Sigmoid colon (tissue), 7 donors: ENCODE data around the gene NSMCE3. TPM values are rescaled to one million over a fixed set of nuclear protein-coding genes. Genes with fewer than 3 reads are reported as not detected.

Source experiments
- DNase-seq: peaks from one replicate; pipeline ENCODE4 v3.0.0-alpha.2; 2019
- H3K27ac ChIP-seq, 4 donors: fragments of 200-600 bp; sonication (generic); one replicate each; pipeline ENCODE4 v1.5.1; 2016 to 2019; ENCODE audit warnings: mild to moderate bottlenecking in 1 of 4
- H3K27me3 ChIP-seq, 3 donors: fragments of 200-600 bp; sonication (generic); one replicate each; pipeline ENCODE4 v1.5.1; 2019; ENCODE audit warnings: mild to moderate bottlenecking in 1 of 3
- H3K36me3 ChIP-seq, 4 donors: fragments of 200-600 bp; sonication (generic); one replicate each; pipeline ENCODE4 v1.5.1; 2016 to 2019
- H3K4me1 ChIP-seq, 4 donors: fragments of 200-600 bp; sonication (generic); one replicate each; pipeline ENCODE4 v1.5.1; 2017 to 2019
- H3K4me3 ChIP-seq, 4 donors: fragments of 200-600 bp; sonication (generic); one replicate each; pipeline ENCODE4 v1.5.1; 2017 to 2019; ENCODE audit warnings: mild to moderate bottlenecking in 2 of 4, moderate library complexity in 1 of 4
- H3K9me3 ChIP-seq, 4 donors: fragments of 200-600 bp in 3 of 4; sonication (generic) in 3 of 4; one replicate each; pipeline versions ENCODE4 v1.5.1 to v1.6.1; 2013 to 2019
- CTCF ChIP-seq, 4 experiments: fragments of 450-650 bp in 3 of 4; fragments of 200-600 bp in 1 of 4; IDR thresholded peaks; one replicate each; pipeline ENCODE4 v1.5.1; 2016 to 2019; ENCODE audit warnings: antibody characterized with exemption in 4 of 4, mild to moderate bottlenecking in 3 of 4, moderate library complexity in 2 of 4
- EP300 ChIP-seq, 4 donors: sonication (generic); formaldehyde crosslinking; IDR thresholded peaks; one replicate each; pipeline ENCODE4 v1.6.1; 2017; ENCODE audit warnings: antibody characterized with exemption in 4 of 4
- POLR2A ChIP-seq, 2 donors: fragments of 450-650 bp; IDR thresholded peaks; one replicate each; pipeline ENCODE4 v1.6.1; 2016; ENCODE audit warnings: antibody characterized with exemption in 2 of 2, mild to moderate bottlenecking in 2 of 2, moderate library complexity in 2 of 2
- POLR2AphosphoS5 ChIP-seq, 4 donors: sonication (generic); formaldehyde crosslinking; IDR thresholded peaks; one replicate each; pipeline ENCODE4 v1.6.1; 2017; ENCODE audit warnings: antibody characterized with exemption in 4 of 4
- WGBS, 2 donors: extraction: QIAGEN DNeasy Blood & Tissue Kit; methylation state at CpG; one replicate each; pipeline ENCODE4 v1.1.7; 2013; 5-methylcytosine and 5-hydroxymethylcytosine counted together
- intact Hi-C: fragments of 100-400 bp; cut with DNase I; formaldehyde crosslinking; loops from one replicate; pipeline ENCODE4 v1.15.1; 2023
- polyA plus RNA-seq, 3 donors: library from polyadenylated mRNA; stranded (reverse); fragments of 200-250 nt; gene quantifications; one replicate each; pipeline ENCODE4 v1.2.3, GENCODE V29; 2013
- total RNA-seq, 4 donors: library from RNA; depleted of rRNA; stranded (reverse); fragments of >200 nt; gene quantifications; one replicate each; pipeline ENCODE4 v1.1.0, GENCODE V29; 2016
- donor health status: healthy with polysubstance abuse.
- donor health status: Bipolar disorder and iron deficiency.
- donor health status: healthy.

The NSMCE3 gene
- total and polyA plus RNA-seq, 7 donors = 1.2 to 12.8 (median 7.8) TPM

GRCh38 chr15:29294732-29295325 lies 25.2 kb upstream of the NSMCE3 start:
- no peak overlapping the region for H3K27ac ChIP-seq
- intact Hi-C loops = no loop called here
- no peaks in the 10 kb centered on the region for H3K36me3 ChIP-seq

GRCh38 chr15:29291067-29291845 lies 21.6 kb upstream of the NSMCE3 start:
- DNase-seq = no peak
- Histone ChIP-seq H3K27me3 (no peaks in the 10 kb centered on the region), H3K4me1 (peaks cover 0 to 9% (median 0%) of the 10 kb centered on the region in 4 donors), H3K9me3 (peaks cover 0 to 3% (median 0%) of the 10 kb centered on the region in 4 donors), H3K27ac (no peak overlapping the region), H3K4me3 (no peak overlapping the region), H3K36me3 (no peaks in the 10 kb centered on the region)
- WGBS, 2 donors = 82 to 85% methylated on average over 5 of the region's 5 CpGs
- intact Hi-C loops = no loop called here
- TF ChIP-seq POLR2A (IDR thresholded peaks at IDR 0.05) (no peak), CTCF (IDR thresholded peaks at IDR 0.05) (no peak), POLR2AphosphoS5 (IDR thresholded peaks at IDR 0.05) (no peak)

More at GRCh38 chr15:29294732-29295325, 25.2 kb upstream of the NSMCE3 start:
- Histone ChIP-seq H3K4me3 (no peak overlapping the region), H3K4me1 (peaks cover 0 to 9% (median 0%) of the 10 kb centered on the region in 4 donors), H3K9me3 (peaks cover 0 to 3% (median 0%) of the 10 kb centered on the region in 4 donors), H3K27me3 (no peaks in the 10 kb centered on the region)
- TF ChIP-seq POLR2AphosphoS5 (IDR thresholded peaks at IDR 0.05) (no peak), POLR2A (IDR thresholded peaks at IDR 0.05) (no peak), EP300 (IDR thresholded peaks at IDR 0.05) (no peak), CTCF (IDR thresholded peaks at IDR 0.05) (no peak)
- DNase-seq = no peak
- 67 to 74% methylated on average over 7 of the region's 7 CpGs for WGBS, 2 donors

- DNase-seq = no peak
- no peak for TF ChIP-seq POLR2AphosphoS5 (IDR thresholded peaks at IDR 0.05)
- no peak for TF ChIP-seq POLR2A (IDR thresholded peaks at IDR 0.05)
- no peak for TF ChIP-seq EP300 (IDR thresholded peaks at IDR 0.05)
- no peak for TF ChIP-seq CTCF (IDR thresholded peaks at IDR 0.05)
- WGBS, 2 donors = 83 to 91% methylated on average over 3 of the region's 3 CpGs
- intact Hi-C loops = no loop called here
- no peaks in the 10 kb centered on the region for H3K36me3 ChIP-seq
- H3K27me3 ChIP-seq = no peaks in the 10 kb centered on the region
- peaks cover 0 to 3% (median 0%) of the 10 kb centered on the region in 4 donors for H3K4me1 ChIP-seq
- H3K4me3 ChIP-seq = no peak overlapping the region
- no peak overlapping the region for H3K27ac ChIP-seq
- peaks cover 0 to 3% (median 0%) of the 10 kb centered on the region in 4 donors for H3K9me3 ChIP-seq
Measured at GRCh38 chr15:29289173-29289572, 19.6 kb upstream of the NSMCE3 start.

GRCh38 chr15:29285386-29285785 lies 15.8 kb upstream of the NSMCE3 start:
- H3K27ac ChIP-seq = no peak overlapping the region
- H3K4me3 ChIP-seq = no peak overlapping the region
- no peak for TF ChIP-seq POLR2A (IDR thresholded peaks at IDR 0.05)
- TF ChIP-seq POLR2AphosphoS5 (IDR thresholded peaks at IDR 0.05) = no peak
- TF ChIP-seq CTCF (IDR thresholded peaks at IDR 0.05) = no peak
- TF ChIP-seq EP300 (IDR thresholded peaks at IDR 0.05) = no peak
- no peak for DNase-seq
- intact Hi-C loops = no loop called here
- H3K36me3 ChIP-seq = no peaks in the 10 kb centered on the region
- no peaks in the 10 kb centered on the region for H3K4me1 ChIP-seq
- no peaks in the 10 kb centered on the region for H3K9me3 ChIP-seq
- H3K27me3 ChIP-seq = no peaks in the 10 kb centered on the region
